HG03064 (cell line): ENCODE results near the gene SLC7A9.
"Not testable (repeated sequence)": the region's sequence is repeated elsewhere in the genome, so short reads cannot be mapped to it uniquely, and the experiment has no call there.

Experiments used
- ATAC-seq: cut with Tn5 transposase; IDR thresholded peaks from one replicate; pipeline ENCODE4 v1.9.1; 2021; ENCODE audit warnings: low read depth; ENCODE audit not compliant: unreplicated experiment

The SLC7A9 gene

GRCh38 chr19:32810452-32810851 is 59.1 kb downstream of the SLC7A9 start:
- no peak for ATAC-seq

- ATAC-seq, result no peak
Observed at GRCh38 chr19:32809754-32810153, 59.8 kb downstream of the SLC7A9 start.

- ATAC-seq, result no peak
Observed at GRCh38 chr19:32809254-32809653, 60.3 kb downstream of the SLC7A9 start.

- ATAC-seq, result no peak
Observed at GRCh38 chr19:32808236-32808635, 61.3 kb downstream of the SLC7A9 start.

GRCh38 chr19:32802840-32803239 is 66.7 kb downstream of the SLC7A9 start:
- no peak for ATAC-seq

- no peak for ATAC-seq
Observed at GRCh38 chr19:32800754-32801153, 68.8 kb downstream of the SLC7A9 start.

DNA sequence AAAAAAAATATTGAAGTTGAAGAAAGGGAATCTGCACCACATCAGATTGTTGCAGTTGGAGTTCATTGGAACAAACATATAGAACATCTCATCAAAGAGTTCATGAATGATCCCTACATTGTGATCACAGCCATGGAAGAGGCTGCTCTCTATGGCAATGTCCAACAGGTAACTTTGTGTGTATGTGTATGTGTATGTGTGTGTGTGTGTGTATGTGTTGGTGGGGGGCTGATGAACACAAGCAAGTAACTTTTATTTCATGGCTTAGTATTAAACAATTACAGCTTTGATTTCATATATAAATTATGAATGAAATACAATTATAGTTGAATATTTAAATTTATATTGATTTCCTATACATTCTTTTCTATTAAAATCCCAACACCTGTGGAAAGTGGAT is 69.4 kb downstream of the SLC7A9 start:
- ATAC-seq, result no peak

GRCh38 chr19:32798201-32798600 is 71.4 kb downstream of the SLC7A9 start:
- no peak for ATAC-seq

DNA sequence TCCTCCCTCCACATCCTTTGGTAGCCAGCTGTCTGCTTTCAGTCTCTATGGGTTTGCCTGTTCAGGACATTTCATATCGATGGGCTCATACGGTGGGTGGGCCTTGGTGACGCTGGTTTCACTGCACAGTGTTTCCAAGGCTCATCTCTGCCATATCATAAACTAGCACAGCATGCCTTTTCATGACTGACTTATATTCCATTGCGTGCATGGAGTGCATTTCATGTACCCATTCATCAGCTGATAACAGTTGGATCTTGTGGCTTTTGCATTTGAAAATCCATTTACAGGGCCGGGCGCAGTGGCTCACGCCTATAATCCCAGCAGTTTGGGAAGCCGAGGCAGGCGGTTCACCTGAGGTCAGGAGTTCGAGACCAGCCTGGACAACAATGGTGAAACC is 80.1 kb downstream of the SLC7A9 start:
- no peak for ATAC-seq

- not testable (repeated sequence) for ATAC-seq
Observed at GRCh38 chr19:32787895-32788294, 81.7 kb downstream of the SLC7A9 start.

DNA sequence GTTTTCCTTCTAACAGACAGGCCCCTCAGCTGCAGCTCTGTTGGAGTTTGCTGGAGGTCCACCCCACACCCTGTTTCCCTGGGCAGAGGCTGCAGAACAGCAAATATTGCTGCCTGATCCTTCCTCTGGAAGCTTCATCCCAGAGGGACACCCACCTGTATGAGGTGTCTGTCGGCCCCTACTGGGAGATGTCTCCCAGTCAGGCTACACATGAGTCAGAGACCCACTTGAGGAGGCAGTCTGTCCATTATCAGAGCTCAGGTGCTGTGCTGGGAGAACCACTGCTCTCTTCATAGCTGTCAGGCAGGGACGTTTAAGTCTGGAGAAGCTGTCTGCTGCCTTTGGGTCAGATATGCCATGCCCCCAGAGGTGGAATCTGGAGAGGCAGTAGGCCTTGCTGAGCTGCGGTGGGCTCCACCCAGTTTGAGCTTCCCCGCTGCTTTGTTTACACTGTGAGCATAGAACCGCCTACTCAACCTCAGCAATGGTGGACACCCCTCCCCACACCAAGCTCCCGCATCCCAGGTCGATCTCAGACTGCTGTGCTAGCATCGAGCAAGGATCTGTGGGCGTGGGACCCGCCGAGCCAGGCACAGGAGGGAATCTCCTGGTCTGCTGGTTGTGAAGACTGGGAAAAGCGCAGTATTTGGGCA is 82.3 kb downstream of the SLC7A9 start:
- ATAC-seq, result not testable (repeated sequence)

GRCh38 chr19:32782089-32782488 is 87.5 kb downstream of the SLC7A9 start:
- not testable (repeated sequence) for ATAC-seq

GRCh38 chr19:32781280-32781679 is 88.3 kb downstream of the SLC7A9 start:
- ATAC-seq, result no peak
